Measurements from ENCODE around the gene HECTD2.

DNA sequence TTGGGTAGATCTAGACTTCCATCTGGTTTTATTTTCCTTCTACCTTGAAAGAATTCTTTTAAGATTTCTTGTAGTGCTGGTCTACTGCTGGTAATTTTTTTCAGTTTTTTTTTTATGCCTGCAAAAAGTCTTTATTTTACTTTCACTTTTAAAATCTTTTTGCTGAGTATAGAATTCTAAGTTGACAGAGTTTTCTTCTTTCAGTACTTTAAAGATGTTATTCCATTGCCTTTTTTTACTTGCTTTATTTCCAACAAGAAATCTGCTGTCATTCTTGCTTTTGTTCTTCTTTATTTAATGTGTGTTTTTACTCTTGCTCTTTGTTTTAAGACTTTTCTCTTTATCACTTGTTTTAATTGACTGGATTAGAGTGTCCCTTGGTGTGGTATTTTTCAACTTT lies 36.1 kb upstream of the HECTD2 start:
- TF ChIP-seq, protein P1, sequence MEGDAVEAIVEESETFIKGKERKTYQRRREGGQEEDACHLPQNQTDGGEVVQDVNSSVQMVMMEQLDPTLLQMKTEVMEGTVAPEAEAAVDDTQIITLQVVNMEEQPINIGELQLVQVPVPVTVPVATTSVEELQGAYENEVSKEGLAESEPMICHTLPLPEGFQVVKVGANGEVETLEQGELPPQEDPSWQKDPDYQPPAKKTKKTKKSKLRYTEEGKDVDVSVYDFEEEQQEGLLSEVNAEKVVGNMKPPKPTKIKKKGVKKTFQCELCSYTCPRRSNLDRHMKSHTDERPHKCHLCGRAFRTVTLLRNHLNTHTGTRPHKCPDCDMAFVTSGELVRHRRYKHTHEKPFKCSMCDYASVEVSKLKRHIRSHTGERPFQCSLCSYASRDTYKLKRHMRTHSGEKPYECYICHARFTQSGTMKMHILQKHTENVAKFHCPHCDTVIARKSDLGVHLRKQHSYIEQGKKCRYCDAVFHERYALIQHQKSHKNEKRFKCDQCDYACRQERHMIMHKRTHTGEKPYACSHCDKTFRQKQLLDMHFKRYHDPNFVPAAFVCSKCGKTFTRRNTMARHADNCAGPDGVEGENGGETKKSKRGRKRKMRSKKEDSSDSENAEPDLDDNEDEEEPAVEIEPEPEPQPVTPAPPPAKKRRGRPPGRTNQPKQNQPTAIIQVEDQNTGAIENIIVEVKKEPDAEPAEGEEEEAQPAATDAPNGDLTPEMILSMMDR (IDR thresholded peaks at IDR 0.05; ENCODE audit: low read depth, low read length) = no peak
- no peak for TF ChIP-seq POLR2A (IDR thresholded peaks at IDR 0.05; ENCODE audit: extremely low read depth, insufficient read length)
- TF ChIP-seq, protein P2, sequence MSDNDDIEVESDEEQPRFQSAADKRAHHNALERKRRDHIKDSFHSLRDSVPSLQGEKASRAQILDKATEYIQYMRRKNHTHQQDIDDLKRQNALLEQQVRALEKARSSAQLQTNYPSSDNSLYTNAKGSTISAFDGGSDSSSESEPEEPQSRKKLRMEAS (IDR thresholded peaks at IDR 0.05; ENCODE audit: low read depth, low read length) = no peak
